GM13977 (cell line): Measurements from ENCODE around the gene SLX4.

ENCODE experiments used
- DNase-seq: peaks from one replicate; pipeline ENCODE4 v3.0.0; 2012; ENCODE audit warnings: low spot score
- in situ Hi-C: fragments of 300-500 bp; cut with MboI; formaldehyde crosslinking; loops from one replicate; pipeline ENCODE4 v1.12.0; 2022; ENCODE audit warnings: low sequenced_read_pairs, low pct_unique_long_range_greater_than_20kb, mixed read lengths, inconsistent platforms; ENCODE audit not compliant: unreplicated experiment
- TF ChIP-seq, protein P1 (sequence below): IDR thresholded peaks from 2 replicates; pipeline ENCODE4 v1.5.1; 2012; ENCODE audit warnings: mild to moderate bottlenecking, control low read depth; ENCODE audit not compliant: insufficient read depth; ENCODE audit errors: extremely low read depth, missing control alignments

The SLX4 gene

DNA sequence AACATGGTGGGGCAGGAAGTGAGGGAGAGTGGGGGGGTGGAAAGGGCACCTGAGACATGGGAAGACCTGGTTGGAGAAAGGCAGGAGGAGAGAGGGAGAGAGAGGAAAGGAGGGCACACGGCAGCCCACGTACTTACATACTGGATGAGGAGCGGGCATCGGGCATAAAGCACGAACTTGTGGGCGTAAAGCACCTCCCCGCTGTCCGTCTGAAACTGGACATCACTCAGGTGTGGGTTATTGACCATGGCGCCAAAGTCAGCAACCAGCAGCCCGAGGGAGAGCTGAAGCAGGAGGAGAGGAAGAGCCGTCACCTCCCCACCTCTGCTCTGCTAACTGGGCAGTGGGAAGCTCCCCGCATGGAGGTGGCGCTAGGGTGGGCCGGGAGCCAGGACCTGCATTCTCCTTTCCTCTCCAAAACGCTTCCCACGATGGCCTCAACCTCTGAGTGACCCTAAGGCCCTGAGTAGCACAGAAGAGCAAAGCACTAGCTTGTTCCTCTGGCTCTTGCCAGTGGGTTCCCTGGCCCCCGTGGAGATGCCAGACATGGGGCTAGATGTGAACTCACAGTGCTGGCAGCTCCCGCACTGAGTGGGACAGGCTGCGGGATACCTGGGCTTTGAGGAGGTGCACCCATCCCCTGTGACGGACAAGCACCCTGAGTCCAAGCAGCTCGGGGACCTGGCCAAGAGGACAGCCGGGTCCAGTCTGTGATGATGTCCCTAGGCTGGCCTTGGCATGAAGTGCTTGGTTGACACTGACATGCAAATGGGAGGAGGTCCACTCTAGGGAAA, 16.9 kb downstream of the SLX4 start:
- DNase-seq: peak; percentile 26
- in situ Hi-C loops: no loop called here
- TF ChIP-seq, protein P1, sequence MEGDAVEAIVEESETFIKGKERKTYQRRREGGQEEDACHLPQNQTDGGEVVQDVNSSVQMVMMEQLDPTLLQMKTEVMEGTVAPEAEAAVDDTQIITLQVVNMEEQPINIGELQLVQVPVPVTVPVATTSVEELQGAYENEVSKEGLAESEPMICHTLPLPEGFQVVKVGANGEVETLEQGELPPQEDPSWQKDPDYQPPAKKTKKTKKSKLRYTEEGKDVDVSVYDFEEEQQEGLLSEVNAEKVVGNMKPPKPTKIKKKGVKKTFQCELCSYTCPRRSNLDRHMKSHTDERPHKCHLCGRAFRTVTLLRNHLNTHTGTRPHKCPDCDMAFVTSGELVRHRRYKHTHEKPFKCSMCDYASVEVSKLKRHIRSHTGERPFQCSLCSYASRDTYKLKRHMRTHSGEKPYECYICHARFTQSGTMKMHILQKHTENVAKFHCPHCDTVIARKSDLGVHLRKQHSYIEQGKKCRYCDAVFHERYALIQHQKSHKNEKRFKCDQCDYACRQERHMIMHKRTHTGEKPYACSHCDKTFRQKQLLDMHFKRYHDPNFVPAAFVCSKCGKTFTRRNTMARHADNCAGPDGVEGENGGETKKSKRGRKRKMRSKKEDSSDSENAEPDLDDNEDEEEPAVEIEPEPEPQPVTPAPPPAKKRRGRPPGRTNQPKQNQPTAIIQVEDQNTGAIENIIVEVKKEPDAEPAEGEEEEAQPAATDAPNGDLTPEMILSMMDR: no peak

DNA sequence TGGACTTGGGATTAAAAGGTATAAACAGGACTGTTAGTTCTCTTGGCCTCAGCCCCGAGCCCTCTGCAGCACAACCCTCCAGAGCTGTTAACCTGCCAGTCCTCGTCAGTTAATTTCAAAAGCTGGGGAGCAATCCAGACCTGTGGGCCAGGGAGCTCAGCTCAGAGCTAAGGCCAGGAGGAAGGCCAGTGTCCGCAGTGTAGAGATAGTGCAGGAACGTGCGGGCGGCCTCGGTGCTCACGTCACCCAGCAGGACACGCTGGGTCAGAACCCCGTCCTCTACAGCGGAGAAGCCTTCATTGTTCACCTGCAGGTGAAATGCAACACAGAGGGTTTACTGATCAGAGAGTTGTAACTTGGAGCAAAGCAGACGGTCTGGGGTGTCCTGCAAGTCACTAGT, 18.8 kb downstream of the SLX4 start:
- in situ Hi-C loops: no loop called here
- DNase-seq: no peak
- TF ChIP-seq, protein P1: no peak

DNA sequence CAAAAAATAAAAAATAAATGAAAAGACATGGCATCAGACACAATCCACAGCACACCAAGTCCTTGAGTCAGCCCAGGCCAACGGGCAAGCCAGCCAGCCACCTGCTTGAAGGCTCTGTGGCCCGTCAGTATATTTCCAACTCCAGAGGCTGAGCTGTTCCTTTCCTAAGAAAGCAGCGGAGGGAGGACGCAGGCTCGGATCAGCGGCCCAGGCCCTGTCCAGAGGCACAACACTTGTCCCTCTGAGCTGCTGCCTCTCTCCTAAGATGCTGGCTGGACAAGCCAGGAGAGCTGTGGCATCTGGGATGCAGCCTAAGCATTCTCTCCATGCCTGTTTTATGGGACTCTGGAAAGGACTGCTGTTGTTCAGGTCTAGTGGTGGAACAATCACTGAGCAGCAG, 19.4 kb downstream of the SLX4 start:
- no peak for DNase-seq
- in situ Hi-C loops: no loop called here
- TF ChIP-seq, protein P1: no peak

DNA sequence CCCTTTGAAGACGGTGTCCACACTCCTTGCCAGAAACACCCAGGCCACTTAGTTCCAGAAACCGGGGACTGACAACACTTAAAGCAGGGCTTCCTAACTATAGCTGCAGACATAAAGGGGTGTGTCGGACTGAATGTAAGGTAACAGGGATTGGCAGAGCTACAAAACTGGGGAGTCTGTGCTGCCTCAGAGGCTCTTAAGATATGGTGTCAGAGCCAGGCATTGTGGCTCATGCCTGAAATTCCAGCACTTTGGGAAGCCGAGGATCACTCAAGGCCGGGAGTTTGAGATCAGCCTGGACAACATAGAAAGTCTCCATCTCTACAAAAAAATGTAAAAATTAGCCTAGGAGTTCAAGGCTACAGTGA, 20.0 kb downstream of the SLX4 start:
- in situ Hi-C loops: no loop called here
- DNase-seq: peak; percentile 14

DNA sequence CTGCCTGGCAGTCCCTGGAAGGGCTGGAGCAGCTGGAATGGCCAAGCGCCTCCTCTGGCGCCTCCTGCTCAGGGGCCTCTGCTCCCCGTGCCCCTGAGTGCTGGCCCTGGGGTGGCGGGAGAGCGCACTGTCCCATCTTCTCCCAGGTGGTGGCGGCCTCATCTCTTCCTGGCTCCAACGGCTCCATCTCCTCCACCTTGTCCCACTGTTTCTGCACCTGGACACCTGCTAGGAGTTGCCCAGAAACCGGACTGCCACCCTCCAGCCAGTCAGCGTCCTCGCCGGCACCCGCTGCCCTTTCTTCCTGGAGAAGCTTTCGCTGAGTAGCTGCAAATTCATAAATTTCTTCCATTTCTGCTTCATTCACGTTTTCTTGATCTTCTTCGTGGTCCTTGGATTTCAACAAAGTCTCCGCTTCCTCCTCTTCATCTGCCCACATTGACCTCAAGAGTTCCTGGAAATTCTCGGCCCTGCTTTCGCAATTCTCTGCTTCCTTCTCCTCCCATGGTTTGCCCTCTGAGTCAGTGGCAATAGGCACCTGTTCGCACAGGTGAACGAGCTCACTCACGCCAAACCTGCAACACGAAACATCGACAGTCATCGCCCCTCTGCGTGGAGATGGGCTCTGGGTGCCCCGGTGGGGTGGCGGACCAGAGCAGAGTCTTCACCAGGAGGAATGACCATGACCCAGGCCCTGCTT, 20.5 kb downstream of the SLX4 start:
- DNase-seq: peak; percentile 19
- TF ChIP-seq, protein P1: no peak
- in situ Hi-C loops: no loop called here

More for the DNA sequence above, 20.0 kb downstream of the SLX4 start:
- TF ChIP-seq, protein P1: no peak

DNA sequence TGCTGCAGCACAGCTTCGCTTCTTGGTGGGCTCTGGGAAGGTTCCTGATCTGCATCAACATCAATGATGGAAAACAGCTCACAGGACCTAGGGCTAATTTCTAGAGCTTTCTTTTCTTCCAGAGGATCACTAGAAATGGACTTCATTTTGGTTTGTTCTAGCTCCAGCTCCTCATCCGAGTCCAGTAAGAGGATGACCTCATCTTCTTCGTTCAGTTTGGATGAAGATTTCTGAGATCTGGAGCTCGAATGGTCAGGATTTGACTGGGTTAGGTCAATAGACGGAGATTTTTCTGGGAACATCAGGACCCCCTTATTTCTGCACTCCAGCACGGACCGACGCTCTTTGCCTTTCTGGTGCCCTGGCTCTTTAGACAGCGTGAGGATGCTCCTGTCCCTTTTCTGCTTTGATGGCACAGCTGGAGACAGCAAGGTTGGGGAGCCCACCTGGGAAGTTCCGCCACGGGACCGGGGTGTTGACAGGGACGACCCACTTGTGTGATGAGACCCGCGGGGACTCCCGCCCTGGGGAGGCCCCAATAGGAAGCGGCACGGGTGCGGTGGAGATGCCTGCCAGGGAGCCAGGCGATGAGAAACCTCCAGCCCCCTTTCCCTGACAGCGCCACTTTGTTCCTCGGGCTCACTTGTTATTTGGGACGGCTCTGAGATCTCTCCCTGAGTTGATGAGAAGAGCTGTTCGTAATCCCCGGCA, 21.3 kb downstream of the SLX4 start:
- DNase-seq: no peak
- TF ChIP-seq, protein P1: no peak
- in situ Hi-C loops: no loop called here
